Measurements from ENCODE around the gene TXNDC2.
"Not testable (repeated sequence)": the region's sequence is repeated elsewhere in the genome, so short reads cannot be mapped to it uniquely, and the experiment has no call there.

Gene TXNDC2

DNA sequence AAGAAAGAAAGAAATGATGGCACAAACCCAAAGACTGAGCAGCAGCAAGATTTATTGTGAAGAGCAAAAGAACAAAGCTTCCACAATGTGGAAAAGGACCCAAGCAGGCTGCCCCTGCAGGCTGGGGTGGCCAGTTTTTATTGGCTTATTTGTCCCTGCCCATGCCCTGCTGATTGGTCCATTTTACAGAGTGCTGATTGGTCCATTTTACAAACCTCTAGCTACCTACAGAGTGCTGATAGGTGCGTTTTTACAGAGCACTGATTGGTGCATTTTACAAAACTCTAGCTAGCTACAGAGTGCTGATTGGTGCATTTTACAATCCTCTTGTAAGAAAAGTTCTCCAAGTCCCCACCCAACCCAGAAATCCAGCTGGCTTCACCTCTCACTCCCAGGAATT, 26.5 kb downstream of the TXNDC2 start:
- in situ Hi-C loops (cut with MboI; ENCODE audit: low sequenced_read_pairs) = not testable (repeated sequence)

DNA sequence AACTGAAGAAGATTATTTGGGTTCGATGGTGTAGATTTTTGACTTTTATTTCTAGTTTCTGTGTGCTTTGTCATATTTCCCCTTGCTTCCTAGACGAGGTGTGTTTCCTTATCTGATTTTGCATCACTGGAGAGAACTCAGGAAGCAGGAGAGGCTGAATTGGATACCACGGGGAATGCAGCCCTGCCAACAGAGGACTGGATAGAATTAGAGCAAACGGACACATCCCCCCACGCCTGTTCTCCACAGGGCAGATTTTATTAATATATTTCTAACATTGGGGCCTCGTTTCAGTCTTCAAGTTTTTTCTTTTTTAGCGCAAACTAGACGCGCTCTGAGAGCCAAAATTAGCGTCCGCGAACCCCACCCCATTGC, 27.4 kb downstream of the TXNDC2 start:
- in situ Hi-C loops (cut with MboI; ENCODE audit: low sequenced_read_pairs) = no loop called here

DNA sequence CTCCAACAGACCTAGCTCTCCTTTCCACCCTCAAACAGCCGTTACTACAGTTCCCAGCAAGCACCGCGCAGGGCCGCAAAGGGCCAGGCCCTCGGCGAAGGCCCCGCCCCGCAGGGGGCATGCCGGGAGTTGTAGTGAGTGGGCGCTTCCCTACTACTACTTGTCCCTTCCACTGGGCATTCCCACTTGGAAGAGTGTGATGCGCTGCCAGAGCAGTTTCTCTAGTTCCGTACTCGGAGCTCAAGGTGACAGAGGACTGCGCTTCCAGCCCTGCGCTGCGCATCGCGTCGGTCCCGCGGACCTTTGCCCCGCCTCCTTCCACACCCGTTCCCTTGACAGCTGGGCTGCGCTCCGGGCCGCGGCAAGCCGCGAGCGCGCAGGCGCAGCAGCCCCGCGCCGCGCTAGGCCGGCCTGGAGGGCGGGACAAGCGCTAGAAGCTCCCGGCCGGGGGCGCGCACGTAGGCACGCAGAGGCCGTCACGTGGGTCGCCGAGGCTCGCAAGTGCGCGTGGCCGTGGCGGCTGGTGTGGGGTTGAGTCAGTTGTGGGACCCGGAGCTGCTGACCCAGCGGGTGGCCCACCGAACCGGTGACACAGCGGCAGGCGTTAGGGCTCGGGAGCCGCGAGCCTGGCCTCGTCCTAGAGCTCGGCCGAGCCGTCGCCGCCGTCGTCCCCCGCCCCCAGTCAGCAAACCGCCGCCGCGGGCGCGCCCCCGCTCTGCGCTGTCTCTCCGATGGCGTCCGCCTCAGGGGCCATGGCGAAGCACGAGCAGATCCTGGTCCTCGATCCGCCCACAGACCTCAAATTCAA, 28.0 kb downstream of the TXNDC2 start, which contains the start of gene VAPA:
Gene VAPA (plus strand): TSS at position 491 of the 808 bp plus-strand sequence. CDS start 241 bp downstream, at position 732.
- in situ Hi-C loops (cut with MboI; ENCODE audit: low sequenced_read_pairs) = no loop called here

GRCh38 chr18:9914334-9914583, 28.5 kb downstream of the TXNDC2 start:
- in situ Hi-C loops (cut with MboI; ENCODE audit: low sequenced_read_pairs) = no loop called here

DNA sequence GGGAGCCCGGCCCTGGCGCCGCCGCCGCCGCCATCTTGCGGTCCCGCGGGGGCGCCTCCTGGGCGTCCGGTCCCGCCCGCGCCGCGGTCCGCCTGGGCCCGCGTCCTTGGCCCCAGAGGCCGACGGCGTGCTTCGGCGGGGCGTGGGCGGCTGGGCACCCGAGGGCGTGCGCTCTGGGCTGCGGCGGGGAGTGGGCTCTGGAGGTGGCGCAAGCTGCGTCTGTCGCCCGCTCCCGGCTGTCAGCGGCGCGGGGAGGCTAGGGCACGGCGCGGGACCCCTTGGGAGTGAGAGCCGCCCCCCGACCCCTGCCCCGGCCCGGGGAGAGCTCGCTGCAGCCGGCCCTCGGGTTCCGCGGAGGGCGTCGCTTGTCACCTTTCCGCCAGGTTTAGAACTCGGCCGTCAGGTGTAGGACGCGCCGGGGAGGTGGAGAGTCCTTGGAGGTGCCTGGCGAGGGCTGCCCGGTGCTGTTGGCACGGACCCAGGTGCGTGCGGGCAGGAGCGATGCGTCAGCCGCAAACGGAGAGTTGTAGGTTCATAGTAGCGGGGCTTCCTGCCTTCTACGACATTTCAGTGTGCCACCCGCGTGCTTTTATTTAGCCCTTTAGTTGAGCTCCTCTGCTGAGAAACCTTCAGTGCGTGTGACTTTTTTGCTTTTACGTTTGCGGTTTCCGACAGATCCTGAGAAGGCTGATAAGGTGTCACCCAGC, 29.0 kb downstream of the TXNDC2 start:
- in situ Hi-C loops (cut with MboI; ENCODE audit: low sequenced_read_pairs) = no loop called here

GRCh38 chr18:9915291-9916076, 29.7 kb downstream of the TXNDC2 start:
- in situ Hi-C loops (cut with MboI; ENCODE audit: low sequenced_read_pairs) = no loop called here

GRCh38 chr18:9916077-9916639, 30.4 kb downstream of the TXNDC2 start:
- in situ Hi-C loops (cut with MboI; ENCODE audit: low sequenced_read_pairs) = no loop called here

DNA sequence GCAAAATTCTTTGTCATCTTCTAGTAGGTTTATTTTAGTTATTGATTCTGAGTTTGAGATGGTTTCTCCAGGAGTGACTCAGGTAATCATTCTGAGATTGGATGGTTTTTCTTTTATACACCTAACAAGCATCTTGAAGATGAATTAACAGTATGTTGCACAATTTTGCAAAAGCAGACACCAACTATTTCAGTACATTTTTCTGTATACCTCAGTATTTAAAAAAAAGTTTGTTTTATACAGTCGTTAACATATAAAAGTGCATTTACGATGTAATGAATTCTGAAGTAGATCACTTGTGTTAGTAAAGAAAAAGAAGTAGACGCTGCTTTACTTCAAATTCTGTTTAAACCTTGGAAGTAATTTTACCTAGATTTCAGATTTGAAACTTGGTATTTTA, 31.0 kb downstream of the TXNDC2 start:
- in situ Hi-C loops (cut with MboI; ENCODE audit: low sequenced_read_pairs) = no loop called here

GRCh38 chr18:9918016-9918680, 32.4 kb downstream of the TXNDC2 start:
- in situ Hi-C loops (cut with MboI; ENCODE audit: low sequenced_read_pairs) = no loop called here

DNA sequence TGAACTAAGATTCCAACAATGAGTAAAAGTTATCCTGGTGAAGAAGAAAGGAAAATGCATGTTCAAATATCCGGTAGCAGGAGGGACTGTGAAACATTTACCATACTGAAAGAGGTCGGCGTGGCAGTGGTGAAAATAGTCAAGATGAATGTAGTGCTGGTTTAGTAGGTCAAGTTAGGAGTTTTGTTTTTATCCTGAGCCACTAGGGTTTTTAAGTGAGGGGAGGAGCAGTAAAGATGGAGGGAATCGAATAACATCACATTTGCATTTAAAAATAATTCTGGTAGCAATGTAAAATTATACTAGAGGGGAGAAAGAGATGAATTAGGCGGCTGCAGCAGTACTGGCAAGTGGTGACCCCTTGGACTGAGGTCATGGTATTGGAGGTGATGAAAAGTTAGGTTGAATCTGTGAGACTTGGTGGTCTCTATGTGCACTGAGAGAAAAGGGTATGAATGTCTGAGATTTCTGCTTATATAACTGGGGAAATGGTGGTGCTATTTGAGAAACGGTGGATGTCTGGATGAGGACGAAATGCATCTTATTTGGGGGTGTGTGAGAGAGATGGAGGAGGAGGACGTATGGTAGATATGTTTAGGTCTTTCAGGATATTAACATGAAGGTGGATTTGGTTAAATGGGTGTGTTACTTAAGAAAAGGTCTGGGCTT, 33.9 kb downstream of the TXNDC2 start:
- in situ Hi-C loops (cut with MboI; ENCODE audit: low sequenced_read_pairs) = no loop called here

DNA sequence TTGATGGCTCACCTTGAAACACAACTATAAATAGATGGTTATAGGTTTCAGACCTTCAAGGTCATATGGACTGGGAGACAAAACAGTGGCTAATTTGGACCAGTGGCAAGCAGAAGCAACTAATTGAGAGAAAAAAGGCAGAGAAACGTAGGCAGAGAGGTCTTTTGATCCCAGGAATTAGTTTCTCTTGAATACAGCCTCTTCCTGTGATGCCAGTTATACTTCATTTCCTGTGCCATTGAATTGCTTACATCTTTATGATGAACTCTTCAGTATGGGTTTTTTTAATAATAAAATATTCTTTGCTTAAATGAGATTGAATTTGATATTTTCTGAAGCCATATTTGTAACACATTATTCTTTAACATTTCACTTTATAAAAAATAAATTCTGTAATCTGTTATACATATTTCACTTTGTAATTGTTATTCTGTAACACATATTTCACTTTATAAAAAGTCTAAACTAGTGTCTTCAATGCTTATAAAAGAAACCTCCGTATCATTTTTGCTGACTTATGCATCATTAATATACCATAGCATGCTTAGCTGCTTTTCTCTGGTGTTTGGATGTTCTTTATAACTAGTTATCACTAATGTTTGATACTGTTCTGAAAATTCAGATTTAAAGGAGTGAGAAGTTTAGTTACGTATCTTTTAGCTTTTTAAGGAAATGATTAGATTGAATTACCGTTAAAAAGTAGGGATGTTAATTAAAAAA, 37.0 kb downstream of the TXNDC2 start:
- in situ Hi-C loops (cut with MboI; ENCODE audit: low sequenced_read_pairs) = no loop called here

DNA sequence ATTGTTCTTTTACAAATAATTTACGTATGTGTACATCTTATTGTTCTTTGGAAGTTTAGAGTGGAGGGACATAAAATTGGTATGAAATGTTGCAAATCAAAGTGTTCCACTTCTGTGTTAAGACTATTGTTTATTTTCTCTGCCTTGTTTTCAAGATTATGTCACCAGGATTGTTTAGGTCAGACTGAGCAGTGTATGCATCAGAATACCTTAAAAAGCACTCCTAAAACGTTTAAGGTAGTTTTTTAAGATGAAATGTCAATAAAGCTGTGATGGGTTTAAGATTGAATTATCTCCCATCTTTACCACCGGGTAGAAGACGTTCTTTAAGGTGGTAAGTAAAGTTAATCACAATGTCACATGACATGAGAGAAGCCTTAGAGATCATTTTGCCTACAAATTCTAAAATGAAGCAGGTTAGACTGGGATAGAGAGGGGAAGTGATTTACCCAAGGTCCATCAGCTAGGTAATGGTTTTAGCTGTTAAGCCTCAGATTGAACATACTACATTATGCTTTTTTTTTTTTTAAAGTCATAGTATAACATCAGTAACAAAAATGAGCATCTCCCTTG, 38.7 kb downstream of the TXNDC2 start:
- in situ Hi-C loops (cut with MboI; ENCODE audit: low sequenced_read_pairs) = no loop called here

GRCh38 chr18:9925369-9925768, 39.6 kb downstream of the TXNDC2 start:
- in situ Hi-C loops (cut with MboI; ENCODE audit: low sequenced_read_pairs) = no loop called here

GRCh38 chr18:9925795-9926194, 40.0 kb downstream of the TXNDC2 start:
- in situ Hi-C loops (cut with MboI; ENCODE audit: low sequenced_read_pairs) = no loop called here

- in situ Hi-C loops (cut with MboI; ENCODE audit: low sequenced_read_pairs) = no loop called here
These were observed 40.6 kb downstream of the TXNDC2 start for GRCh38 chr18:9926223-9926894.

GRCh38 chr18:9926977-9927376, 41.2 kb downstream of the TXNDC2 start:
- in situ Hi-C loops (cut with MboI; ENCODE audit: low sequenced_read_pairs) = no loop called here

DNA sequence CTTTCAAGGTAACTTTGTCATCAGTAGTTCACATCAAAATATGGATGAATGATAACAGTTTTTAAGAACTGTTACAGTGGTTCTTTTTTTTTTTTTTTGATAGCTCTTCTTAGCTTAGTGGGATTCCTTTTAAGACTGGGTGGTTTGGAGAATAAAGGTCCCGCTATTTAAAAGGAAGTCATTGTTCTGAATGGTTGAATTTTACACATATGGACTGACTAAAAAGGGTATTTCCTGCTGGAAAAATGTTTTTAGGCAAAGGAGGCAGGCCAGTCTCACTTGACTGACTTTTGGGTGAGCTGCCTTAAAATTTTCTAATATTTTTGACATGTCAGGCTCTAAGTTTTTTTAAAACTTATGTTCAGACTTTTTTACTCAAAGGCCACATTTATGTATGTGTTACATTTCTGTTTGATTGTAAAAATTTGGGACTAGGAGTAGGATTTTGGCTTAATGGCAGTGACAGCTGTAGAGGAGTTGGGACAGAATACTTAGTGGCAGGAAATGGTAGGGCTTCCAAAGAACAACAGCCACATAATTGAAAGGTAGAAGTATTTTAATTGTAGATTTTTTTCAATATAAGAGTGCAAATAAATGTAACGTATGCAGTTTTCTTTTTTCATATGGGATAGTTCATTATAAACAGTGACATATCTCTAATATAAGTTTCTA, 41.8 kb downstream of the TXNDC2 start:
- in situ Hi-C loops (cut with MboI; ENCODE audit: low sequenced_read_pairs) = no loop called here

GRCh38 chr18:9928646-9929259, 43.0 kb downstream of the TXNDC2 start:
- in situ Hi-C loops (cut with MboI; ENCODE audit: low sequenced_read_pairs) = no loop called here
